Chondrocyte (in vitro differentiated cells): Measurements from ENCODE around the gene ZNF275. TPM values are rescaled to one million over a fixed set of nuclear protein-coding genes. Genes with fewer than 3 reads are reported as not detected.

Source experiments
- DNase-seq: peaks from one replicate; pipeline ENCODE4 v3.0.0; 2021; ENCODE audit warnings: mixed read lengths, low spot score
- H3K27ac Mint-ChIP-seq: one replicate; pipeline ENCODE4 v1.8.0; 2021; ENCODE audit warnings: mild to moderate bottlenecking, moderate library complexity, mixed read lengths; ENCODE audit not compliant: unreplicated experiment
- H3K27me3 Mint-ChIP-seq: 2 replicates; pipeline ENCODE4 v1.8.0; 2021; ENCODE audit warnings: low read depth, mixed read lengths
- H3K36me3 Mint-ChIP-seq: 2 replicates; pipeline ENCODE4 v1.8.0; 2021; ENCODE audit warnings: low read depth, mixed read lengths
- H3K4me1 Mint-ChIP-seq: 2 replicates; pipeline ENCODE4 v1.8.0; 2021; ENCODE audit warnings: low read depth, mild to moderate bottlenecking, mixed read lengths
- H3K4me3 Mint-ChIP-seq: one replicate; pipeline ENCODE4 v1.8.0; 2021; ENCODE audit warnings: mild to moderate bottlenecking, moderate library complexity, mixed read lengths; ENCODE audit not compliant: unreplicated experiment
- H3K9me3 Mint-ChIP-seq: 2 replicates; pipeline ENCODE4 v1.8.0; 2021; ENCODE audit warnings: low read depth, mixed read lengths
- CTCF ChIP-seq: fragments of 200-600 bp; sonication (generic); IDR thresholded peaks from 2 replicates; pipeline ENCODE4 v1.5.0; 2021; ENCODE audit warnings: antibody characterized with exemption, mild to moderate bottlenecking, moderate library complexity
- total RNA-seq: library from RNA; stranded (reverse); gene quantifications from 3 replicates; pipeline ENCODE4 v1.2.1, GENCODE V29; 2021

Gene ZNF275
- total RNA-seq, 1 donor from 2014 or later: 19.8 TPM

- H3K27ac Mint-ChIP-seq: no peak overlapping the region
- TF ChIP-seq CTCF: no peak
- H3K27me3 Mint-ChIP-seq: no peaks in the 10 kb centered on the region
- peaks cover 18% of the 10 kb centered on the region for H3K4me1 Mint-ChIP-seq
- no peak overlapping the region for H3K4me3 Mint-ChIP-seq
- peaks cover 6% of the 10 kb centered on the region for H3K36me3 Mint-ChIP-seq
- no peak for DNase-seq
- peaks cover 14% of the 10 kb centered on the region for H3K9me3 Mint-ChIP-seq
Observed at GRCh38 chrX:153336121-153336894, 2.4 kb downstream of the ZNF275 start.

DNA sequence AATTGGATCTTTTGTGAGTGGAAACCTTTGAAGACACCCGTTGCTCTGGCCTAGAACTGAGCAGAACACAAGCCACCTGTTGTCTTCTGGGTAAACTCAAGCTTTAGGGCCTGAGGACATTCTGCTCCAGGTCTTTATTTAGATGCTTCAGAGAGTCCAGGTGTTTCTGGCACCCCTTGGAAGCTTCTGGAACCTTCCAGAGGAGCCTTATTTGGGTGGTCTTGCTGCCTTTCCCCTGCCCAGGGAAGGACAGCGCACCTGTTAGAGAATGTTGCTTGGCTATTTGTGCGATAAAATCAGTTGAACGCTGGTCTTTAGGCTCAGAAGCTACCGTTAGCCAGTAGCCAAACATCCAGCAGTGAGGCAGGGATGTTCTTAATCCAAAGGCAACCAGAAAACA lies 3.0 kb downstream of the ZNF275 start:
- no peak for DNase-seq
- Mint-ChIP-seq H3K27ac (no peak overlapping the region), H3K4me3 (no peak overlapping the region), H3K27me3 (no peaks in the 10 kb centered on the region), H3K4me1 (peaks cover 21% of the 10 kb centered on the region), H3K9me3 (peaks cover 18% of the 10 kb centered on the region), H3K36me3 (peaks cover 8% of the 10 kb centered on the region)
- TF ChIP-seq CTCF: no peak

GRCh38 chrX:153338836-153339235 lies 4.9 kb downstream of the ZNF275 start:
- Mint-ChIP-seq H3K9me3 (peaks cover 18% of the 10 kb centered on the region), H3K4me3 (no peak overlapping the region), H3K36me3 (peaks cover 12% of the 10 kb centered on the region), H3K4me1 (peaks cover 22% of the 10 kb centered on the region), H3K27ac (no peak overlapping the region), H3K27me3 (no peaks in the 10 kb centered on the region)
- no peak for DNase-seq
- no peak for TF ChIP-seq CTCF

GRCh38 chrX:153339662-153340061 lies 5.7 kb downstream of the ZNF275 start:
- H3K9me3 Mint-ChIP-seq: peaks cover 21% of the 10 kb centered on the region
- no peak for DNase-seq
- no peak for TF ChIP-seq CTCF
- no peak overlapping the region for H3K4me3 Mint-ChIP-seq
- no peaks in the 10 kb centered on the region for H3K27me3 Mint-ChIP-seq
- peaks cover 15% of the 10 kb centered on the region for H3K36me3 Mint-ChIP-seq
- H3K4me1 Mint-ChIP-seq: peaks cover 22% of the 10 kb centered on the region
- no peak overlapping the region for H3K27ac Mint-ChIP-seq

DNA sequence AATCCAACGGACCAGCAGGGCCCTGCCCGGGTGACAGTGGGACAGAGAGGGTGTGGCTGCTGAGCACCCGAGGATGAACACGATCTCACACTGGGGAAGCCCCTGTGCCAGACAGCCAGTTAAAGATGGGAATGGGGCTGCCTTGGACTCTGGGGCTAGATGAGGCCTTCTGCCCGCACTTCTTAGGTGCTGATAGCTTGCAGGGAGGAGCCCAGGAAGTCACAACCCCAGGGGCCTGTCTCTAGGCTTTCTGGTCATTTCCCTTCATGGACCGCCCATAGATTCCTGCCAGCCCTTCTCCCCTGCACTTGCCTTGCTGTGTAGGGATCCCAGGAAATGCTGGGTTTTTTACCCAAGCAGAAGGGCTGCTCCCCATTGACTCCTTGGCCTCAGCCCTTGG lies 6.2 kb downstream of the ZNF275 start:
- Mint-ChIP-seq H3K4me1 (peaks cover 20% of the 10 kb centered on the region), H3K27ac (no peak overlapping the region), H3K27me3 (no peaks in the 10 kb centered on the region), H3K36me3 (peaks cover 17% of the 10 kb centered on the region), H3K4me3 (no peak overlapping the region), H3K9me3 (peaks cover 21% of the 10 kb centered on the region)
- no peak for DNase-seq
- no peak for TF ChIP-seq CTCF
